ENCODE data around the gene ATF4. TPM values are rescaled to one million over a fixed set of nuclear protein-coding genes. Genes with fewer than 3 reads are reported as not detected.
A peak's percentile ranks its signal among the peaks of the same experiment; 100 is the strongest.

Gene ATF4
- polyA plus RNA-seq, 1 donor from 2014 or later, result 394 TPM

DNA sequence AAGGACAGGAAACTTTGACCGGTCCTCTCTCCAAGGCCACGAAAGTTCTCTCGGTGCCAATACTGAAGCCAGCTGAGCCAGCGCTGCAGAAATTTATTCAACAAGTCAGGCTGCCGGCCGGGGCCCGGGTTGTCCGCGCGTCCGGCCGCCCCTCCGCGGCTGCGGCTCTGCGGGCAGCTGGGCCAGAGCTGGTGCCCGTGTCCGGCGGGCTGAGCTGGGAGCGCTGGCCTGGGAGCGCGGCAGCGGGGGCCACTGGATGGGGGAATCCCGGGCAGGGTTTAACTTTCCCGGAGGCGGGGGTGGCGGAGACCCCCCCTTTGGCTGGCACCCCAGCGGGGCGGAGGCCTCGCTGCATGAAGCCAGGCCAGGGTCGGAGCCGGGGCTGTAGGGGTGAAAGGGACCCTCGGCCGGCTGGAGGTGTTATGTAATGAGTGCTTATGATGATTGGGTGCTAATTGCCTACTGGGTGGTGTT lies 37.9 kb downstream of the ATF4 start:
- Histone ChIP-seq H3K9me2 (ENCODE audit: insufficient read depth, low read length) (no peaks in the 10 kb centered on the region), H3K9me3 (ENCODE audit: low read length) (no peaks in the 10 kb centered on the region), H3K9ac (ENCODE audit: low read length) (no peak overlapping the region), H4K20me1 (ENCODE audit: insufficient read depth) (no peaks in the 10 kb centered on the region), H3F3A (ENCODE audit: insufficient read depth, low read length, poor library complexity, severe bottlenecking) (no peaks in the 10 kb centered on the region), H3K4me3 (ENCODE audit: low read length) (peak overlapping the region; percentile 56), H3K79me2 (replicated peaks; ENCODE audit: insufficient read depth, low read length) (no peaks in the 10 kb centered on the region), H3K36me3 (ENCODE audit: insufficient read depth, low read length) (no peaks in the 10 kb centered on the region), H3K4me2 (ENCODE audit: low read length) (no peak overlapping the region), H2AFZ (ENCODE audit: low read depth, low read length) (no peak overlapping the region), H3K27ac (ENCODE audit: low read length) (no peak overlapping the region), H3K27me3 (ENCODE audit: insufficient read depth, low read depth, low read length) (peaks cover 47% of the 10 kb centered on the region)
- TF ChIP-seq, protein P1, sequence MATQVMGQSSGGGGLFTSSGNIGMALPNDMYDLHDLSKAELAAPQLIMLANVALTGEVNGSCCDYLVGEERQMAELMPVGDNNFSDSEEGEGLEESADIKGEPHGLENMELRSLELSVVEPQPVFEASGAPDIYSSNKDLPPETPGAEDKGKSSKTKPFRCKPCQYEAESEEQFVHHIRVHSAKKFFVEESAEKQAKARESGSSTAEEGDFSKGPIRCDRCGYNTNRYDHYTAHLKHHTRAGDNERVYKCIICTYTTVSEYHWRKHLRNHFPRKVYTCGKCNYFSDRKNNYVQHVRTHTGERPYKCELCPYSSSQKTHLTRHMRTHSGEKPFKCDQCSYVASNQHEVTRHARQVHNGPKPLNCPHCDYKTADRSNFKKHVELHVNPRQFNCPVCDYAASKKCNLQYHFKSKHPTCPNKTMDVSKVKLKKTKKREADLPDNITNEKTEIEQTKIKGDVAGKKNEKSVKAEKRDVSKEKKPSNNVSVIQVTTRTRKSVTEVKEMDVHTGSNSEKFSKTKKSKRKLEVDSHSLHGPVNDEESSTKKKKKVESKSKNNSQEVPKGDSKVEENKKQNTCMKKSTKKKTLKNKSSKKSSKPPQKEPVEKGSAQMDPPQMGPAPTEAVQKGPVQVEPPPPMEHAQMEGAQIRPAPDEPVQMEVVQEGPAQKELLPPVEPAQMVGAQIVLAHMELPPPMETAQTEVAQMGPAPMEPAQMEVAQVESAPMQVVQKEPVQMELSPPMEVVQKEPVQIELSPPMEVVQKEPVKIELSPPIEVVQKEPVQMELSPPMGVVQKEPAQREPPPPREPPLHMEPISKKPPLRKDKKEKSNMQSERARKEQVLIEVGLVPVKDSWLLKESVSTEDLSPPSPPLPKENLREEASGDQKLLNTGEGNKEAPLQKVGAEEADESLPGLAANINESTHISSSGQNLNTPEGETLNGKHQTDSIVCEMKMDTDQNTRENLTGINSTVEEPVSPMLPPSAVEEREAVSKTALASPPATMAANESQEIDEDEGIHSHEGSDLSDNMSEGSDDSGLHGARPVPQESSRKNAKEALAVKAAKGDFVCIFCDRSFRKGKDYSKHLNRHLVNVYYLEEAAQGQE (IDR thresholded peaks at IDR 0.05; ENCODE audit: borderline replicate concordance), result no peak
- TF ChIP-seq RAD21 (conservative IDR thresholded peaks at IDR 0.05) (no peak), MXI1 (conservative IDR thresholded peaks at IDR 0.05; ENCODE audit: poor library complexity, severe bottlenecking) (no peak), SMC3 (conservative IDR thresholded peaks at IDR 0.05; ENCODE audit: poor library complexity) (no peak), TAF1 (IDR thresholded peaks at IDR 0.05; ENCODE audit: low read depth) (no peak), EP300 (conservative IDR thresholded peaks at IDR 0.05; ENCODE audit: poor library complexity, severe bottlenecking) (no peak), POLR2AphosphoS5 (IDR thresholded peaks at IDR 0.05) (no peak), EZH2 (IDR thresholded peaks at IDR 0.05; ENCODE audit: borderline replicate concordance, insufficient read depth, low read length, poor library complexity, severe bottlenecking) (no peak)
- TF ChIP-seq, protein P2, sequence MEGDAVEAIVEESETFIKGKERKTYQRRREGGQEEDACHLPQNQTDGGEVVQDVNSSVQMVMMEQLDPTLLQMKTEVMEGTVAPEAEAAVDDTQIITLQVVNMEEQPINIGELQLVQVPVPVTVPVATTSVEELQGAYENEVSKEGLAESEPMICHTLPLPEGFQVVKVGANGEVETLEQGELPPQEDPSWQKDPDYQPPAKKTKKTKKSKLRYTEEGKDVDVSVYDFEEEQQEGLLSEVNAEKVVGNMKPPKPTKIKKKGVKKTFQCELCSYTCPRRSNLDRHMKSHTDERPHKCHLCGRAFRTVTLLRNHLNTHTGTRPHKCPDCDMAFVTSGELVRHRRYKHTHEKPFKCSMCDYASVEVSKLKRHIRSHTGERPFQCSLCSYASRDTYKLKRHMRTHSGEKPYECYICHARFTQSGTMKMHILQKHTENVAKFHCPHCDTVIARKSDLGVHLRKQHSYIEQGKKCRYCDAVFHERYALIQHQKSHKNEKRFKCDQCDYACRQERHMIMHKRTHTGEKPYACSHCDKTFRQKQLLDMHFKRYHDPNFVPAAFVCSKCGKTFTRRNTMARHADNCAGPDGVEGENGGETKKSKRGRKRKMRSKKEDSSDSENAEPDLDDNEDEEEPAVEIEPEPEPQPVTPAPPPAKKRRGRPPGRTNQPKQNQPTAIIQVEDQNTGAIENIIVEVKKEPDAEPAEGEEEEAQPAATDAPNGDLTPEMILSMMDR (IDR thresholded peaks at IDR 0.05; ENCODE audit: poor library complexity, severe bottlenecking), result no peak

DNA sequence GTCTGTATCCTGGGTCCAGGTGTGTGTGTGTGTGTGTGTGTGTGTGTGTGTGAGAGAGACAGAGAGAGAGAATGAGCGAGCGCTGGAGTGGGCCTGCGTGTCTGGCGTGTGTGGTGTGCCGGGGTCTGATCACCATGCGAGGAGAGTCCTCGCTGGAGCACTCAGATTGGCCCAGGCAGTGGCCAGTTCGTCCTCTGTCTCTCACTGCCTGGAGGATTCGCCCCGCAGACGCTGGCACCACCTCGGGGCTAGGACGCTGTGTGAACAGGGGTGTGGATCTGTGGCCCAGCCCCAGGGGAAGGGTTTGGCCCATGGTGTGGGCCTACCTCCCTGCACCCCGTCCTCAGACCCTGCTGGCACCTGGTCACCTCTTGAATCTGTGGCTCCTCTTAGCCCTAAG lies 38.6 kb downstream of the ATF4 start:
- H3K27me3 ChIP-seq (ENCODE audit: insufficient read depth, low read depth, low read length), result peaks cover 47% of the 10 kb centered on the region
- peak overlapping the region; percentile 56 for H3K4me3 ChIP-seq (ENCODE audit: low read length)
- H3K9me3 ChIP-seq (ENCODE audit: low read length), result no peaks in the 10 kb centered on the region
- no peak overlapping the region for H3K27ac ChIP-seq (ENCODE audit: low read length)
- no peak overlapping the region for H3K9ac ChIP-seq (ENCODE audit: low read length)
- no peak for TF ChIP-seq SMC3 (conservative IDR thresholded peaks at IDR 0.05; ENCODE audit: poor library complexity)
- TF ChIP-seq MXI1 (conservative IDR thresholded peaks at IDR 0.05; ENCODE audit: poor library complexity, severe bottlenecking), result no peak
- TF ChIP-seq POLR2AphosphoS5 (IDR thresholded peaks at IDR 0.05), result no peak
- no peak for TF ChIP-seq EZH2 (IDR thresholded peaks at IDR 0.05; ENCODE audit: borderline replicate concordance, insufficient read depth, low read length, poor library complexity, severe bottlenecking)
- no peak for TF ChIP-seq RAD21 (conservative IDR thresholded peaks at IDR 0.05)
- TF ChIP-seq, protein P1 (IDR thresholded peaks at IDR 0.05; ENCODE audit: borderline replicate concordance), result no peak
- no peak for TF ChIP-seq EP300 (conservative IDR thresholded peaks at IDR 0.05; ENCODE audit: poor library complexity, severe bottlenecking)
- TF ChIP-seq, protein P2 (IDR thresholded peaks at IDR 0.05; ENCODE audit: poor library complexity, severe bottlenecking), result no peak
- TF ChIP-seq TAF1 (IDR thresholded peaks at IDR 0.05; ENCODE audit: low read depth), result no peak
- no peak overlapping the region for H2AFZ ChIP-seq (ENCODE audit: low read depth, low read length)
- no peak overlapping the region for H3K4me2 ChIP-seq (ENCODE audit: low read length)
- no peaks in the 10 kb centered on the region for H3K79me2 ChIP-seq (replicated peaks; ENCODE audit: insufficient read depth, low read length)
- no peaks in the 10 kb centered on the region for H3F3A ChIP-seq (ENCODE audit: insufficient read depth, low read length, poor library complexity, severe bottlenecking)
- no peaks in the 10 kb centered on the region for H4K20me1 ChIP-seq (ENCODE audit: insufficient read depth)
- no peaks in the 10 kb centered on the region for H3K36me3 ChIP-seq (ENCODE audit: insufficient read depth, low read length)
- H3K9me2 ChIP-seq (ENCODE audit: insufficient read depth, low read length), result no peaks in the 10 kb centered on the region
